IgD-negative memory B cell (primary cell): ENCODE data around the gene UTF1. TPM values are rescaled to one million over a fixed set of nuclear protein-coding genes. Genes with fewer than 3 reads are reported as not detected.

Source experiments
- H3K27ac Mint-ChIP-seq, 3 donors: one replicate each; pipeline ENCODE4 v1.8.0; 2020 to 2022; ENCODE audit warnings: mild to moderate bottlenecking in 3 of 3, mixed read lengths in 3 of 3, moderate library complexity in 1 of 3
- H3K27me3 Mint-ChIP-seq: one replicate; pipeline ENCODE4 v1.8.0; 2021; ENCODE audit warnings: mixed read lengths
- H3K36me3 Mint-ChIP-seq: one replicate; pipeline ENCODE4 v1.8.0; 2020; ENCODE audit warnings: mild to moderate bottlenecking, mixed read lengths
- H3K4me1 Mint-ChIP-seq, 3 donors: one replicate each; pipeline ENCODE4 v1.8.0; 2020 to 2022; ENCODE audit warnings: mixed read lengths in 3 of 3, mild to moderate bottlenecking in 1 of 3
- H3K4me3 Mint-ChIP-seq, 4 donors: one replicate each; pipeline ENCODE4 v1.8.0; 2020 to 2022; ENCODE audit warnings: mild to moderate bottlenecking in 4 of 4, mixed read lengths in 4 of 4, moderate library complexity in 3 of 4
- H3K9me3 Mint-ChIP-seq, 3 donors: one replicate each; pipeline ENCODE4 v1.8.0; 2020 to 2021; ENCODE audit warnings: mixed read lengths in 3 of 3, mild to moderate bottlenecking in 1 of 3
- polyA plus RNA-seq: library from polyadenylated mRNA; unstranded; fragments of 300-500 nt; fragmentation: Illumina TruSeq; gene quantifications from one replicate; pipeline ENCODE4 v1.2.3, GENCODE V29; 2021

Gene UTF1
- polyA plus RNA-seq, 1 donor from 2014 or later: not detected

DNA sequence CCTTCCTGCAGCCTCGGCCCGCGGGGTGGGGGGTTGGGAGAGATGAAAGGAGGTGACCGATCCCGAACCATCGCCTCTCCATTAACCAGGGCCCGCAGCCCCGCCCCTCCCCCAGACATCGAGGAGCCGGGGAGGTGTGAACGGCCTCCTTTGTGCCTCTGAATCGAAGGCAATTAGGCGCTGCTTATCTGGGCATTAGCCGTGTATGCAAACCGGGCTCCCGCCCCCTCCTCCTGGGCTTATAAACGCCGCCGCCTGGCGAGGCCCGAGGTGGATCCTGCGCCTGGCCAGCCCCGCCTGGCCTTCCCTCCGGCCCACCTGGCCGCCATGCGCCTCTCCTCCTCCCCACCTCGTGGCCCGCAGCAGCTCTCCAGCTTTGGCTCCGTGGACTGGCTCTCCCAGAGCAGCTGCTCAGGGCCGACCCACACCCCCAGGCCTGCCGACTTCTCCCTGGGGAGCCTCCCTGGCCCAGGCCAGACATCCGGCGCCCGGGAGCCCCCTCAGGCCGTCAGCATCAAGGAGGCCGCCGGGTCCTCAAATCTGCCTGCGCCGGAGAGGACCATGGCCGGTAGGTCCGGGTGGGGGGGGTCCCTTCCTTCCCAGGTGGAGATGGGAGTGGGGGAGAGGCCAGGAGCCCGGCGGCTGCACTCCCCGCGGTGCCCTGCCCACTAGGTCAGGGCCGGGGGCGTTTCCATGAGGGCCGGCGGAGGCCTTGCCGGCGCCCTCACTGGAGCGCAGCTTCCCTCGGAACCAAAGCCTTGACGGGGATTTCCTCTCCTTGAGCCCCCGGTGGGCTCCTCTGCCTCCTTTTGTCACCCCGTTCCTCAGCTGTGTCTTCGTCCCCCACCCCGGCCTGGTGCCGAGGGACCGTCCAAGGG lies 7.8 kb downstream of the UTF1 start, which contains the start of gene VENTX:
Gene VENTX, plus strand, starts transcription at position 268 of the 878 bp plus-strand sequence. Its CDS starts 60 bp downstream, at position 328.
- Mint-ChIP-seq H3K4me3 (peak within 1 kb of the TSS in 3 of 4 donors; percentile 23 to 78 (median 66)), H3K27me3 (peaks cover 17% of the 10 kb centered on the region), H3K27ac (peak within 1 kb of the TSS in 1 of 3 donors; percentile 84), H3K4me1 (peaks cover 9 to 21% (median 17%) of the 10 kb centered on the region in 3 donors), H3K36me3 (no peaks in the 10 kb centered on the region), H3K9me3 (no peaks in the 10 kb centered on the region)

DNA sequence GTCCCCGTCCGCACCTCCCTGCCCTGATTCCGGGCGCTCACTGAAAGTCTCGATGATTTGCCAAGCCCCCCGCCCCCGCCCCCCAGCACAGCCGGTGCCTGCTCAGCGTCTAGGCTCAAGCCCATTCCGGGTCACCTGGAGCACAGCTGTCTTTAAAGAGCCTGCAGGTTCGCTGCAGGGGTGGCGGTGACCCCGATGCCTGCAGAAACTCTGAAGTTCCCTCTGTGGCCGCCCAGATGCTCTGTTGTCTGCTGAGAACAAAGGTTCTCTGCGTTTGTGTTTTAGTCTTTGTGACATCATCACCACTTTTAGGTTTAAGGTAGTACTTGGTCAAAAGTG lies 8.4 kb downstream of the UTF1 start:
- Mint-ChIP-seq H3K4me3 (peak overlapping the region in 1 of 4 donors; percentile 66), H3K36me3 (no peaks in the 10 kb centered on the region), H3K27me3 (peaks cover 17% of the 10 kb centered on the region), H3K4me1 (peaks cover 9 to 23% (median 17%) of the 10 kb centered on the region in 3 donors), H3K27ac (peak overlapping the region in 1 of 3 donors; percentile 84), H3K9me3 (no peaks in the 10 kb centered on the region)

DNA sequence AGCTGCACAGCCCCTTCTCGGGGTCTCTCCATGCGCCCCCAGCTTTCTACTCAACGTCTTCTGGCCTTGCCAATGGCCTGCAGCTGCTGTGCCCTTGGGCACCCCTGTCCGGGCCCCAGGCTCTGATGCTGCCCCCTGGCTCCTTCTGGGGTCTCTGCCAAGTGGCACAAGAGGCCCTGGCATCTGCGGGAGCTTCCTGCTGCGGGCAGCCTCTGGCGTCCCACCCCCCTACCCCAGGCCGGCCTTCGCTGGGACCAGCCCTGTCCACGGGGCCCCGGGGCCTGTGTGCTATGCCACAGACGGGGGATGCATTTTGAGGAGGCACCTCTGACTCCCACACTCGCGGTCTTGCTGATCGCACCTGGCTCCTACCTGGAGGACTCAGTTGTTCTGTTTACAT lies 10.0 kb downstream of the UTF1 start:
- H3K36me3 Mint-ChIP-seq: no peaks in the 10 kb centered on the region
- no peak overlapping the region for H3K27ac Mint-ChIP-seq
- H3K4me3 Mint-ChIP-seq: peak overlapping the region in 1 of 4 donors; percentile 23
- peaks cover 9 to 21% (median 17%) of the 10 kb centered on the region in 3 donors for H3K4me1 Mint-ChIP-seq
- peaks cover 14% of the 10 kb centered on the region for H3K27me3 Mint-ChIP-seq
- no peaks in the 10 kb centered on the region for H3K9me3 Mint-ChIP-seq

DNA sequence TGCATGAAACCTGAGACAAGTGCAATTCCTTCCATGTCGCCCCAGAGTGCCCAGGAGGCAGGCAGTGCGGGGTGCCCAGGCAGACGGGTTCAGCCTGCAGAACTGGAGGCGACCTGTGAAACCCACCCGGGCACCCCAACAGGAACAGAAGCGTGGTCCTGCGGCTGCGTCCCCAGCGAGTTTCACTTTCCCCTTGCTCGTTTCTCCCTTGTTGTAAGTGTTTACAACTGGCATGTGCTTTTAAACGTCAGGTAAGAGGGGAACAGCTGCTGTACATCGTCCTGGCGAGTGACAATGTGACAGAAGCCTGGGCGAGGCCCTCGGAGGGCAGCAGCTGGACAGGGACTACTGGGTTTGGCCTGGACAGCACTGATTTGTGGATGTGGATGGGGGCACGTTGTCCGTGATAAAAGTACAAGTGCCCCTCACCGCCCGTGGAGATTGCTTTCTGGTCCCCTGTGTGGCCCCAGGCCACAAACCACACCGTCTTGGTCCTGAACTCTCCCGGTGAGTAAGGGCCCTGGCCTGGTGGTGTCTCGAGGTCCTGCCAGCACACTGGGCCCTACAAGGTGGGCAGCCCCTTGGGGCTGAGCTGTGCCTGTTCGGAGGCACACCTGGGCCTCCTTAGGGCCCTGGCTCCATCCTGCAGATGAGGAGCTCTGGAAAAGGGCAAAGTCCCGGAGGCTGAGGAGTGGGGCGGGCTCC lies 11.6 kb downstream of the UTF1 start:
- H3K4me3 Mint-ChIP-seq: peak overlapping the region; percentile 84 to 93 (median 90)
- H3K36me3 Mint-ChIP-seq: no peaks in the 10 kb centered on the region
- H3K9me3 Mint-ChIP-seq: no peaks in the 10 kb centered on the region
- peaks cover 9 to 19% (median 17%) of the 10 kb centered on the region in 3 donors for H3K4me1 Mint-ChIP-seq
- H3K27me3 Mint-ChIP-seq: peaks cover 16% of the 10 kb centered on the region
- peak overlapping the region in 2 of 3 donors; percentile 31 to 72 for H3K27ac Mint-ChIP-seq

DNA sequence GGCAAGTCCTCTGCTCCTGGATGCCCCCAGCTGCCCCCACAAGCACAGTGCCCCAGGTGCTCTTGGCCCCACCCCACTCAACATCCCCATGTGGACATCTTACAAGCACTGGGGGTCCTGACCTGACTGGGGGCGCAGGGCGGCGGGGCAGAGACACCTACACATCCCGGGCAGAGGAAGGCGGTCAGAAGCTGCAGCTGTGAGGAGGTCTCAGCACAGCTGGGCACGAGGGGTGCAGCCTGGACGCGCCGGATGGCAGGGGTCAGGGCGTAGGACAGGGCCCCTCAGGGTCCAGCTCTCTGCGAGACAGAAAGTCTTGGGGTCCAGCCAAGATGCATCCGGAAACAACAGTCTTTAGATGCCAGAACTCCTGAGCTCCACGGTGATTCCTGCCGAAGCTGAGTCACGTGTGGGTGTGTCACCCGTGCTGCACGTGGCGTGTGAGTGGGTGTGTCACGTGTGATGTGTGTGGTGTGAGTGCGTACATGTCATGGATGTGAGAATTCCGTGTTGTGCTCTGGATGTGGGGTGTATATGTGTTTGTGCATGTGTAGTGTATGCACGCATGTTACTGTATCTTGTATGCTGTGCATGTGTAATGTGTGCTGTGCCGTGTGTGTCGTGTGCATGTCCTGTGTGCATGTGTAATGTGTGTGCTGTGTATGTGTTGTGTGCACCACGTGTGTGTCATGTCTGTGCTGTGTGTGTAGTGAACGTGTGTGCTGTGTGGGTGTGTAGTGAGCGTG lies 12.8 kb downstream of the UTF1 start:
- Mint-ChIP-seq H3K36me3 (no peaks in the 10 kb centered on the region), H3K27ac (peak overlapping the region in 2 of 3 donors; percentile 62 to 78), H3K9me3 (no peaks in the 10 kb centered on the region), H3K27me3 (peaks cover 16% of the 10 kb centered on the region), H3K4me1 (peaks cover 12 to 19% (median 17%) of the 10 kb centered on the region in 3 donors), H3K4me3 (peak overlapping the region in 3 of 4 donors; percentile 14 to 63 (median 22))

- Mint-ChIP-seq H3K4me3 (no peak overlapping the region), H3K9me3 (no peaks in the 10 kb centered on the region), H3K36me3 (no peaks in the 10 kb centered on the region), H3K27ac (no peak overlapping the region), H3K27me3 (peaks cover 14% of the 10 kb centered on the region), H3K4me1 (peaks cover 12 to 18% (median 15%) of the 10 kb centered on the region in 3 donors)
Observed at GRCh38 chr10:133243593-133243992, 13.6 kb downstream of the UTF1 start.

DNA sequence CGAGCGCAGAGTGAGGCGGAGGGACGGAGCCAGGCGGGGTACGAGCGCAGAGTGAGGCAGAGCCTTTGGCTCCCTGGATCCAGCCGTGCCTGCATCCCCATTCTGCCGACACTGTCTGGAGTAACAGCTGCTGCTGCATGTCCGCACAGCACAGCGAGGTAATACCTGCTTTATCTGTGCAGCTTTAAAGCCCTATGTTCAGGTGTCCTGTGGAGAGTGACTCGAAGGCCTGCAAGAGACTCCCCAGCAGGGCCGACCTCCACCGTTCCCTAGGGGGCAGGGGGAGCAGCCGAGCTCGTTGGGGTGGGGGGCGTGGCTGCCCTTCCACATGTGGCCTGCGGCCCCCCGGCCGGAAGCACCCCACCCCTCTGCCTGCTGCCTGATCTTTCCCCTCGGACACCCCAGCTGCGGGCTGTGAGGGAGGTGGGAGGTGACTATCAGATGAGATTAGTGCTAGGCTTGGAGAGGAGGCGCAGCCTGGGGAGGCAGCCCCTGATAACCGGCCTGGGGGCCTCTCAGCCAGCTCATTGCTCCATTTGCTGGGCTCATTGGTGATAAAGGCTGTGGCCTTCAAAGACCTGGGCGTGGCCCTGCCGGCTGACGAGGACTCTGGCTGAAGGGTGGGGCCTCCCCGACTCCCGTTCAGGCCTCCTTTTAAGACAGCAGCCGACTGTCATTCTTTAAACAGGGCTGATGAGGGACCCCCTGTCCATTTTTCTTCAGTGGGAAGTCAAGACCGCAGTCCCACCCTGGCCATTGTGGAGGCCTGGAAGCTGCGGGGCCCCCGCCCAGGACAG lies 15.6 kb downstream of the UTF1 start:
- no peak overlapping the region for H3K4me3 Mint-ChIP-seq
- no peaks in the 10 kb centered on the region for H3K36me3 Mint-ChIP-seq
- H3K9me3 Mint-ChIP-seq: no peaks in the 10 kb centered on the region
- H3K27ac Mint-ChIP-seq: no peak overlapping the region
- H3K27me3 Mint-ChIP-seq: peaks cover 10% of the 10 kb centered on the region
- H3K4me1 Mint-ChIP-seq: peaks cover 10 to 14% (median 12%) of the 10 kb centered on the region in 3 donors

DNA sequence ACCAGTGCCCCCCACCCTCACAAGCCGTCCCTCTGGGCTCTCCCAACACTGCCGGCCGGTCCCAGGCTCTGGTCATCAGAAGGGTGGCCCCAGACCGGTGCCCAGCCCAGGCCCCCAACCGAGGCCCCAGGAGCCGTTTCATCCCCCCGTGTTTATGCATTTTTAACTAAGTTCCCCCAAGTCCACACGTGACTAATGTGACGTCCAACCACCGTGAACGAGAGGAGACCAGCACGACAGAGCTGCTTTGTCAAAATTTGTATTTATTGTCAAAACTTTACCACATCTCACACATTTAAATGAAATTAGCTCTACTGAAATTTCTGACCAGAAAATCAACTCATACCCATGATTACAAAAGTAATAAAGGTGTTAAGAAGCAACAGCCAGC lies 16.2 kb downstream of the UTF1 start:
- Mint-ChIP-seq H3K4me3 (no peak overlapping the region), H3K36me3 (no peaks in the 10 kb centered on the region), H3K27me3 (peaks cover 10% of the 10 kb centered on the region), H3K27ac (no peak overlapping the region), H3K4me1 (peaks cover 6 to 10% (median 8%) of the 10 kb centered on the region in 3 donors), H3K9me3 (no peaks in the 10 kb centered on the region)

GRCh38 chr10:133247681-133248333 lies 17.8 kb downstream of the UTF1 start:
- Mint-ChIP-seq H3K9me3 (no peaks in the 10 kb centered on the region), H3K27ac (no peak overlapping the region), H3K4me1 (peaks cover 0 to 3% (median 3%) of the 10 kb centered on the region in 3 donors), H3K36me3 (no peaks in the 10 kb centered on the region), H3K4me3 (no peak overlapping the region), H3K27me3 (peaks cover 10% of the 10 kb centered on the region)

DNA sequence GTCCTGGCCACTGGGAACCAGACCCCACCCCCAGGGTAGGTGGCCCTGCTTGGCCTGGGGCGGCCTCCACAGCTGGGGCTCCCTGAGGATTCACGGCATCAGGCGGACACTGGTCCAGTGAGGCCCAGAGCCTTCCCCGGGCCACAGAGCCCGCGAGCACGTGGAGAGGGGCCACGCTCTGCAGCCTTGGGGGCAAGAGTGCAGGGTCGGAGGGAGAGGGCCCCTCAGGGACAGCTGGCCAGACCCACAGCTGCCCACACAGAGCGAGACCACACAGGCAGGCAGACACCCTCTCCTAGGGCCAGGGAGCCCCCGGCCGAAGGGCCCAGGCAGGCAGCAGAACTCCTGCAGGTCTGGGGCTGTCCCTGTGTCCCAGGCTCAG lies 18.3 kb downstream of the UTF1 start:
- no peak overlapping the region for H3K27ac Mint-ChIP-seq
- no peaks in the 10 kb centered on the region for H3K9me3 Mint-ChIP-seq
- H3K36me3 Mint-ChIP-seq: no peaks in the 10 kb centered on the region
- H3K4me3 Mint-ChIP-seq: no peak overlapping the region
- peaks cover 0 to 3% (median 0%) of the 10 kb centered on the region in 3 donors for H3K4me1 Mint-ChIP-seq
- H3K27me3 Mint-ChIP-seq: peaks cover 10% of the 10 kb centered on the region

- Mint-ChIP-seq H3K9me3 (no peaks in the 10 kb centered on the region), H3K4me1 (peaks cover 0 to 3% (median 0%) of the 10 kb centered on the region in 3 donors), H3K27ac (no peak overlapping the region), H3K4me3 (no peak overlapping the region), H3K27me3 (peaks cover 10% of the 10 kb centered on the region), H3K36me3 (no peaks in the 10 kb centered on the region)
Observed at GRCh38 chr10:133249094-133249780, 19.2 kb downstream of the UTF1 start.

DNA sequence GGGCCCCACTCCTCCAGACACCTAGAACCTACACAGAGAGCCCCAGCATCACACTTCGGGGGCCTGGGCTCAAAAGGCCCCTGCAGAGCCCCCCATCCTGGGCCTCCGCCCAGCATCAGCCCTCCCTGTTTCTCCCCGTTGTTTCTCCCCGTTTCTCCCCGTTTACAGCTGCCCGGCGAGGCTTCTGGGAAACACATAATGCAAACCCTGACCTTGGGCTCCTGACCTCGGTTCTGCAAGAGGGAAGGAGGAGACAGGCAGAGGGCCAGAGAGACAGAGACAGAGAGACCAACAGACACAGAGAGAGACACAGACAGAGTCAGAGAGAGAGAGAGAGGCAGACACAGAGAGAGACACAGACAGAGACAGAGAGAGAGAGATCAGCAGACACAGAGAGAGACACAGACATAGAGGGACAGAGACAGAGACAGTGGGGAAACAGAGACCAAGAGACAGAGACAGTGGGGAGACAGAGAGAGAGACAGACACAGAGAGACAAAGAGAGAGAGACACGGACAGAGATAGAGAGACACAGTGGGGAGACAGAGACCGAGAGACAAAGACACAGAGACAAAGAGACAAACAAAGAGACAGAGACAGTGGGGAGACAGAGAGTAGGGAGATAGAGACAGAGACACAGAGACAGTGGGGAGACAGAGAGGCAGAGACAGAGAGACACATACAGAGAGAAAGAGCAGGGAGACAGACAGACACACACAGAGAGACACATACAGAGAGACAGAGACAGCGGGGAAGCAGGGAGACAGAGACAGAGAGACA lies 20.1 kb downstream of the UTF1 start:
- H3K4me1 Mint-ChIP-seq: peaks cover 0 to 3% (median 0%) of the 10 kb centered on the region in 3 donors
- peak overlapping the region in 1 of 3 donors; percentile 21 for H3K27ac Mint-ChIP-seq
- no peaks in the 10 kb centered on the region for H3K36me3 Mint-ChIP-seq
- no peaks in the 10 kb centered on the region for H3K9me3 Mint-ChIP-seq
- H3K27me3 Mint-ChIP-seq: peaks cover 9% of the 10 kb centered on the region
- H3K4me3 Mint-ChIP-seq: peak overlapping the region in 1 of 4 donors; percentile 77
